GM21717 (cell line): Measurements from ENCODE around the gene NCK2.
"Not testable (repeated sequence)": the region's sequence is repeated elsewhere in the genome, so short reads cannot be mapped to it uniquely, and the experiment has no call there.

Experiments used
- ATAC-seq: cut with Tn5 transposase; IDR thresholded peaks from one replicate; pipeline ENCODE4 v1.9.1; 2021; ENCODE audit warnings: mild to moderate bottlenecking, moderate library complexity; ENCODE audit not compliant: unreplicated experiment

Gene NCK2

DNA sequence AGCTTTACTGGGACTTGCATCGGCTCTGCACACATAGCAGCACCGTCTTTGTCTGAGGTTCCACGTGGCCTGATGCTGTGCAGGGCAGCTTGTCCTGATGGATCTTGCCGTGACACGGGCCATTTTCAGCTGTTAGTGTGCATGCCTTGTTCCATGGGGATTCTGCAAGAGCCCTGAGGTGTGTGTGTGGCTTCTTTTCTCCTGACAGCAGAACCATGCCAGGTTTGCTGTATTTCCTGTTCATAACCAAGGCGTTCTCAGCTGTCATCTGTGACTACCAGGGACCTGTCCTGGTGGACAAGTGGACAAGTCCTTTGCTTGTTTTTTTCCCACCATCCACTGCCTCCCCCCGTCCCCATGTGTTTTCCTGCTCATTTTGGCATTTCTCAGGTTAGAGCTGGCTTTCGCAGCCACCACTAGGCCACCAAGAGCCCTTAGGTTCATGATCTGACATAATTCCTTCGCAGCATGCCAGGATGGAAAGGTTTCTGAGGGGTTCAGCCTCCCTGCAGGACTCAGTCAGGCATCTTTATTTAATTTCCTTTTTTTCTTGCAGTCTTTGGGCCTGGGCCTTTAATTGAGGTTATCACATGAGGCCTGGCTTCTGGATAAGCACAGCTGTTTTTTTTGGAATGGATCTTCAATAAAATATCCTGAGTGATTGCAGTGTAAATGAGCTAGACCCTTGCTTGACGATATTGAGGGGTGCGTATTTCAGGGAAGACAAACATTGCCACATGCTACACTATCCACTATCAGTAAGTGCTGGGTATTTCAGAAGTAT, 139.4 kb downstream of the NCK2 start:
- no peak for ATAC-seq

- ATAC-seq, result no peak
Measured at GRCh38 chr2:105885456-105885855, 140.7 kb downstream of the NCK2 start.

- no peak for ATAC-seq
Measured at GRCh38 chr2:105886029-105886454, 141.3 kb downstream of the NCK2 start.

GRCh38 chr2:105886687-105887086, 142.0 kb downstream of the NCK2 start:
- no peak for ATAC-seq

DNA sequence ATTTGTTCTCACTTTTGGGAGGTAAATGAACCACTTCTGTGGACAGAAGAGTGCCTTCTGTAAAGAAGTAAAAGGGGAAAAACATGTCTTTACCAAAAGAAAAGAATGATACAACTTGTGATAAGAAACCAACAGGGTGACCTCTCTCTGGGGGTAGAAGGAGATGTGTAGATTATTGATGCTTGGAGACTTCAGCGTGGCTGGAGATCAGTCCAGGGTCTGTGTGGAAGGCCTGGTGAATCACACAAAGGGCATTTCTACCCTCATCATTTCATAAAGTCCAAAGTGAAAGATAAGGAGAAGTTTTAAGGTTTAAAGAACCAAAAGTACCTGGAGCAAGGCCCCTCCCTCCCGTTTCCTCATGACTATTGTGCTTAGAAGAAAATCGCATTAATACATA, 142.5 kb downstream of the NCK2 start:
- ATAC-seq, result no peak

GRCh38 chr2:105888625-105889024, 143.9 kb downstream of the NCK2 start:
- ATAC-seq, result no peak

DNA sequence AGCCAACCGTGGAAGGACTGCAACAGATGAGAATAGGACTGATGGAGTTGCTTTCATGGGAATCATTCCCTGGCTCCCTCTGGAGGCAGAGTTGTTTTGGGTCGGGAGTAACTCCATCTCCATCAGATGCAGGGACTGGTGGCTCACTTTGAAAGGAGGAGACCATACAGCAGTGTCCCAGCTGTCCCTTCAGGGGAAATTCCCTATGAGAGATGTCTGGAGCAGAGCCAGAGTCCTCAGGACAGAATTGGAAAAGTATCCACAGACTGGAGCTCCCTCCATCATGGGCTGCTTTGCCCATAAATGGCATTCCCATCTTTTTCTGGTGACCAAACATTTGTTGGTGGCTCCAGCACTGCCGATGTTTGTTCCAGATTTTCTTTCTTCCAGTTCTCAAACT, 144.3 kb downstream of the NCK2 start:
- ATAC-seq, result no peak

GRCh38 chr2:105890111-105890510, 145.4 kb downstream of the NCK2 start:
- ATAC-seq, result no peak

GRCh38 chr2:105890856-105891255, 146.1 kb downstream of the NCK2 start:
- no peak for ATAC-seq

DNA sequence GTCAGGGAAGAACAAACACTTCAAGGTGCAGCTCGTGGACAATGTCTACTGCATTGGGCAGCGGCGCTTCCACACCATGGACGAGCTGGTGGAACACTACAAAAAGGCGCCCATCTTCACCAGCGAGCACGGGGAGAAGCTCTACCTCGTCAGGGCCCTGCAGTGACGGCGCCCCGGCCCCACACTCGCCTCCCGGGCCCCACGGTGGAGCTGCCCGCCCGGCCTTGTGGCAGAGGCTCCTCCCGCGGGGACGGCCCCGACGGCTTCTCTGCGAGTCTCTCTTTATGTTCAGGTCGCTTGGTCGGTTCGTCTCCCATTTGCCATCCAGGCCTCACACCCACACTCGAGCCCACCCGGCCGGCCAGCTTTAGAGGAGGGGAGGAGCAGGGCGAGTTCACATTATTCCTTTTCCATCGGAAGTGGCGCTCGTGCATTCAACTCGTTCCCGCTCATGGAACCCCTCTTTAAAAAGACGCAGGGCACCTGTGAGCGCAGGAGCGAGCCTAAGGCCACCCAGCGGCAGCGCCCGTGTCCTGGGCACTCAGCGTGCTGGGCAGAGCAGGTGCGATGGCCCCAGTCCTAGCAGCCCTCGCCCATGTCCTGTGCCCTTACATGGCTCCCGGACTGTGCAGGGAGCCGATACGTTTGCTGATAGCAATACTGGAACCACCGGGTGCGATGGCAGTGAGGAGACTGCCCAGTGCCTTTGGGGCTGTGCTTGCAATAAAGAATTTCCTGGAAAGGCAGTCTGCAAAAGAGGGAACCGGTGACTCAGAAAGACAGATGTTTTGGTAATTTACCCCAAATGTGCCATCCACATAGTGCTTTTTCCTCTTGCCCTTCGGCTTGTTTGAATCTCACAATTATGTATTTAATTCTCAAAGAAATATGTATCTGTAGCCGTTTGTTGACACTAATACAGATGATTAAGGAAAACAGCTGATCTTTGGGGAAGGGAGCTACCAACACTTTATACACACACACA, 148.6 kb downstream of the NCK2 start:
- no peak for ATAC-seq

DNA sequence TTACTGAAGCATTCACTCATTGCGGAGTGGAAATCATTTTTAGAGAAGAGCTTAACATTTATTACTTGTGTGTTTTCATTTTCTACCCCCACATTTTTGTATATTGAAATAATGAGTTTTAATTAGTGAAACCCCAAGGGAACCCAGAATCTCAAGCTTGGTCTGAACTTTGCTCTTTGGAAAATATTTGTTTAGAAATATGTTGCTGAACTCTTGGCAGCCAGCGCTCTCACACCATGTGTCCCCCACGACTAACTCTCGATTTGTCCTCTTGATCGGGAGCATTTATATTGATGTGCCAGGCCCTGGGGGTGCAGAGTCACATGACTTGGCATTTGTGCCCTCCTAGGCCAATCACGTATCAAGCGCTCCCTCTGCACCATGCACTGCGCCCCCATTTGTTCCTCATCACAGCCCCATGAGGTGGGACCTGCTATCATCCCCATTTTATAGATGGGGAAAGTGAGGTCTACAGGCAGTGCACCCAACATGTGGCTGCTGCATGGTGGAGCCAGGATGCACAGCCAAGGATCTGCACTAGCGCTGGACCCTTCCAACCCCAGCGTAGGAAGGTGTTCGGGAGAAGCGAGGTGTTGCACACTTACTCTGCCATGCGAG, 149.7 kb downstream of the NCK2 start:
- ATAC-seq, result no peak

DNA sequence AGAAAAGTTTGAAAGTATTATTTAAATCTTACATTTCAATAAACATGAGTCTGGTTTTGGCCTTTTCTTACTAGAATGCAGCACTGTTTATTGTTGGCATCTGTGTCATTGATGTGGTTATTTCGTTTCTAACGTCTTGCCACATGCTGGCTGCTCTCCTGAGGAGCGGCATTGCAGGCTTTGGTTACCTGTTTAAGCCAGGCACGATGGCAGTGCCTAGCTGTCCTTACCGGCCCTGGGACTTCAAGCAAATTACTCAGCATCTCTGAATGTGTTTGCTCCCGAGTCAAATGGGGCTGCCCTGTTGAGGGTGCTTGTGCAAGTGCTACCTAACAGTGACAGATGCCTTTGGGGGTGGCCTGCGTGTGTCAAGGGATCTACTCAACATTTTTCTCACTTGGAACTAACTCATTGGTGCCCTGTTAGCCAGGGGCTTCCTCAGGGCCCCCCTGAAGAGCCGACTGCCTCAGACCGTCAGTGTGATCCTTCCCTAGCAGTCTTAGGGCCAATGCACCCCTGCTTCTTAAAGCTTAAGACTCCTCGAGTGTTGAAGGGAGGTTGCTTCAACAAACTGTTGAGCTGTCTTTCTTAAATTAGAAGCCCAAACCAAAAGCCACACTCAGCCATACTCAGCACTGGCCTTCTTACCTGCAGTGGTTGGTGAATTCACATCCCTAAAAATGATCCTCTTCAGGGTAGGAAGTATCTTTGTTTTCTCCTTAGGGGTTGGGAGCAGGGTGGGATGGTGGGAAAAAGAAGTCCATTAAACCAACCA, 151.5 kb downstream of the NCK2 start:
- no peak for ATAC-seq

DNA sequence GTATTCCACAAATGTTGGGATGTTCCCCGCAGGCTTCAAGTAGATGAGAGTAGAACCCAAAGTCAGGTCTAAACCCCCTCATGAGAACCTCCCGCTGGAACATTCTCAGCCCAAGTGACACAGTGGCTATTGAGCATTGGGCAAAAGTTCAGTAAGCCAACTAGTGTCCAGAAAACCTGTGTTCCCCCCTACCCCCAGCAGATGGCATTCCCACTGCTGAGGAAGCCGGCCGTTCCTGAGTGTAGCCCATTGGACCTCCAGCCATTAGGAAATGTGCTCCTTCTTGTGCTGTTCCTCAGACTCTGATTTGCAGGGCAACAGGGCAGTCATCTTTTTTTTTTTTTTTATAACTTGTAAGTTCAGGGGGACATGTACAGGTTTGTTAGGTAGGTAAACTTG, 152.1 kb downstream of the NCK2 start:
- no peak for ATAC-seq

DNA sequence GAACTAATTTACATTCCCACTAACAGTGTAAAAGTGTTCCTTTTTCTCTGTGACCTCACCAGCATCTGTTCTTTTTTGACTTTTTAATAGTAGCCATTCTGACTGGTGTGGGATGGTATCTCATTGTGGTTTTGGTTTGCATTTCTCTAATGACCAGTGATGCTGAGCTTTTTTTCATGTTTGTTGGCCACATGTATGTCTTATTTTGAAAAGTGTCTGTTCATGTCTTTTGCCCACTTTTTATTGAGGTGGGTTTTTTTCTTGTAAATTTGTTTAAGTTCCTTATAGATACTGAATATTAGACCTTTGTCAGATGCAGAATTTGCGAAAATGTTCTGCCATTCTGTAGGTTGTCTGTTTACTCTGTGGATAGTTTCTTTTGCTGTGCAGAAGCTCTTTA, 153.0 kb downstream of the NCK2 start:
- ATAC-seq, result not testable (repeated sequence)

DNA sequence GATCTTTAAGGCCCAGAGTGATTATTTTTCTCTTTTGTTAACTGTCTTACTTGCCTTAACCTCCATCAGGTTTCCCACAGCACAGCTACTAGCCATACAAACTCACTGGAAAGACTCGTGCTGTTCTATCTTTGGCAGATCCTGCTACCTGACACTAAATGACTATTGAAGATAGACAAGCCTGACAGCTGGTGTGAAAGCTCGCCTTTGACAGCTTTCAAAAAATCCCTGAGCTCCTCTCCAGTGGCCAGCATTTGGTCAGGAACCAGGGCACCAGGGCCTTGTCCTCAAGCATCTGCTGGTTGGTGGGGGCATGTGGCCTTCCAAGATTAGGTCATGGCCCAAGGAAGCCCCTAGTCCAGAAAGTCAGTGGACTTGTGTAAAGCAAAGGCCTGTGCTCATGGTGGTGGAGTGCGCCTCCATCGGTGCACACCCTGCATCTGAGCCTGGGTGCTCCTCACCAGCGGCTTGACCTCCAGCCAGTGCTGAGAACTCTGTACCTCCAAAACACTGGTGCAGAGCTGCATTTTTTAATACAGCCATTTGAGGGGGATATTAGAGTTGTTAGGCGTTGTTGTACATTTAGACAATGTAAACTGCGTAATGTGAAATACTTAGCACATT, 158.5 kb downstream of the NCK2 start:
- no peak for ATAC-seq

DNA sequence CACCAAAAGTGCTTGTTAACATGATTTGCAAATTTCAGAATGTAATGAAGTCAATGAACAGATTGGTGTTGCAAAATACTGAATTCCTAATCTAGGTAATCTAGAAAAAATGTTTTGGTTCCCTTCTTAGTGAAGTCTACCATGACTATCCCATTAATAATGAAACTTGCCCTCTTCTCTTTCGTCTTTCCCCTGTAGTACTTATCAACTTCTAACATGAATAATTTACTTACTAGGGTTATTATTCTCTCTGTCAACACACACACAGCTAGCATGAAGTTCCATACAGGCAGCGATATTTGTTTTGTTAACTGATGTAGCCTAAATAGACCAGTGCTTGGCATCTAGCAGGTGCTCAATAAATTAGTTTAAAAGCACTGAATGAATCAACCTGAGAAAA, 160.2 kb downstream of the NCK2 start:
- ATAC-seq, result peak; percentile 89

GRCh38 chr2:105906481-105906880, 161.8 kb downstream of the NCK2 start:
- no peak for ATAC-seq

DNA sequence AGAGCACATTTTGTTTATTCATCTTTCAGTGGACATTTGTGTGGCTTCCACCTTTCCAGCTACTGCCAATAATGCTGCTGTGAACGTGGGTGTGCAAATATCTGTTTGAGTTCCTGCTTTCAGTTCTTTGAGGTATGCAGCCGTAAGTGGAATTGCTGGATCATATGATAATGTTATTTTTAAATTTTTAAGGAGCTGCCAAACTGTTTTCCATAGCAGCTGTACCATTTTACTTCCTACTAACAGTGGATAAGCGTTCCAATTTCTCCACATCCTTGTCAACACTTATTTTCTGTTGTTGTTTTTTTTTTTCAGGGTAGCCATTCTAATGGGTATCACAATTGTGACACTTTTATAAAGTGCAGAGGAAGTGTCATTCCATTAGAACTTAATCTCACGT, 162.5 kb downstream of the NCK2 start:
- no peak for ATAC-seq

GRCh38 chr2:105909215-105909614, 164.5 kb downstream of the NCK2 start:
- ATAC-seq, result no peak
